H1 (cell line): ENCODE results near the gene TIMM22. TPM values are rescaled to one million over a fixed set of nuclear protein-coding genes. Genes with fewer than 3 reads are reported as not detected.

ENCODE experiments used
- CBX5 ChIP-seq: fragments of 300-800, 300-1000 bp; sonication (generic); IDR thresholded peaks from 2 replicates; pipeline ENCODE4 v1.7.1; 2016; ENCODE audit warnings: antibody characterized with exemption, low read length, low read depth
- CHD7 ChIP-seq: fragments of 300-600 bp; sonication (generic); IDR thresholded peaks from 2 replicates; pipeline ENCODE4 v1.7.1; 2012; ENCODE audit warnings: low read length, moderate library complexity, mild to moderate bottlenecking, inconsistent platforms; ENCODE audit not compliant: insufficient replicate concordance
- KDM1A ChIP-seq: fragments of 200-600, 300-600 bp; sonication (generic); IDR thresholded peaks from 2 replicates; pipeline ENCODE4 v1.7.1; 2016; ENCODE audit warnings: mild to moderate bottlenecking, low read length, borderline replicate concordance
- SAP30 ChIP-seq: fragments of 300-600 bp; sonication (generic); IDR thresholded peaks from 2 replicates; pipeline ENCODE4 v1.7.1; 2012; ENCODE audit warnings: low read length, moderate library complexity, mild to moderate bottlenecking, inconsistent platforms; ENCODE audit not compliant: insufficient read depth, insufficient replicate concordance
- SIN3A ChIP-seq, 2 experiments: IDR thresholded peaks in 1 of 2; conservative IDR thresholded peaks in 1 of 2; 2 replicates each; pipeline ENCODE4 v1.6.1; 2011 to 2012; ENCODE audit warnings: low read length in 2 of 2, improper control_type of control experiment in 1 of 2, low read depth in 1 of 2, mild to moderate bottlenecking in 1 of 2
- SIX5 ChIP-seq: IDR thresholded peaks from 2 replicates; pipeline ENCODE4 v1.6.1; 2011; ENCODE audit warnings: mild to moderate bottlenecking, low read depth, low read length
- TAF1 ChIP-seq: IDR thresholded peaks from 2 replicates; pipeline ENCODE4 v1.6.1; 2011; ENCODE audit warnings: mild to moderate bottlenecking, low read depth, low read length
- USF2 ChIP-seq: IDR thresholded peaks from 2 replicates; pipeline ENCODE4 v1.6.1; 2011; ENCODE audit warnings: low read length, improper control_type of control experiment
- polyA plus RNA-seq, 7 experiments: library from polyadenylated mRNA; depleted of rRNA in 3 of 7; stranded (reverse) in 5 of 7; unstranded in 2 of 7; fragments of >200 nt in 5 of 7; fragments of 200-250 nt in 2 of 7; gene quantifications; 1 replicate in 5 of 7; 2 replicates in 1 of 7; 4 replicates in 1 of 7; pipeline versions ENCODE4 v1.2.1 to v1.2.3, GENCODE V29; 2011 to 2013; ENCODE audit warnings: missing spikeins in 2 of 7, mixed read lengths in 2 of 7
- total RNA-seq: library from RNA; stranded (reverse); fragmentation: NEBNext Ultra II Directional; extraction: Animal tissue kit (Norgen Biotek cat#: 25700); gene quantifications from 2 replicates; pipeline ENCODE4 v1.2.1, GENCODE V29; 2021

Gene TIMM22
- total and polyA plus RNA-seq, 2 of the 8 experiments (the other 6 are each of a cell fraction or from before 2014, with no cell fraction given): 13.8 to 17.4 TPM

- no peak for TF ChIP-seq CHD7
- TF ChIP-seq USF2: no peak
- no peak for TF ChIP-seq SIX5
- no peak for TF ChIP-seq TAF1
- TF ChIP-seq CBX5: no peak
- TF ChIP-seq SAP30: no peak
- no peak for TF ChIP-seq SIN3A (conservative IDR thresholded peaks at IDR 0.05 in 1 of 2, IDR thresholded peaks at IDR 0.05 in 1 of 2; ENCODE audit: low read depth in 1 of 2, low read length in 2 of 2)
- TF ChIP-seq KDM1A: peak; percentile 54
Measured at GRCh38 chr17:980406-981291, 16.3 kb upstream of the TIMM22 start (continued).
